IPS-18a (cell line): ENCODE results near the gene SERGEF.
"Not testable (repeated sequence)": the region's sequence is repeated elsewhere in the genome, so short reads cannot be mapped to it uniquely, and the experiment has no call there.

Experiments used
- H3K27ac ChIP-seq: one replicate; pipeline ENCODE4 v1.5.1; 2013; ENCODE audit warnings: low read length
- H3K27me3 ChIP-seq: one replicate; pipeline ENCODE4 v1.6.1; 2013; ENCODE audit warnings: mild to moderate bottlenecking, low read length; ENCODE audit not compliant: control insufficient read depth, insufficient read depth
- H3K36me3 ChIP-seq: one replicate; pipeline ENCODE4 v1.6.1; 2013; ENCODE audit warnings: low read depth, low read length; ENCODE audit not compliant: control insufficient read depth
- H3K4me1 ChIP-seq: one replicate; pipeline ENCODE4 v1.6.1; 2013; ENCODE audit warnings: low read depth, low read length; ENCODE audit not compliant: control insufficient read depth
- H3K4me3 ChIP-seq: one replicate; pipeline ENCODE4 v1.5.1; 2013; ENCODE audit warnings: low read length
- H3K9ac ChIP-seq: one replicate; pipeline ENCODE4 v1.6.1; 2013; ENCODE audit warnings: mild to moderate bottlenecking, low read length, moderate library complexity
- H3K9me3 ChIP-seq: one replicate; pipeline ENCODE4 v1.6.1; 2013; ENCODE audit warnings: low read depth, low read length; ENCODE audit not compliant: control insufficient read depth

Gene SERGEF

GRCh38 chr11:17868398-17868797, 144.4 kb downstream of the SERGEF start:
- not testable (repeated sequence) for H3K9ac ChIP-seq, H3K27me3 ChIP-seq, H3K36me3 ChIP-seq, H3K4me1 ChIP-seq, H3K4me3 ChIP-seq, H3K27ac ChIP-seq, H3K9me3 ChIP-seq

- Histone ChIP-seq H3K9me3 (no peaks in the 10 kb centered on the region), H3K36me3 (no peaks in the 10 kb centered on the region), H3K27ac (no peak overlapping the region), H3K27me3 (no peaks in the 10 kb centered on the region), H3K9ac (no peak overlapping the region), H3K4me3 (no peak overlapping the region), H3K4me1 (peaks cover 14% of the 10 kb centered on the region)
Measured at GRCh38 chr11:17867341-17867740, 145.5 kb downstream of the SERGEF start.

GRCh38 chr11:17865765-17866428, 146.9 kb downstream of the SERGEF start:
- Histone ChIP-seq H3K4me1 (peaks cover 16% of the 10 kb centered on the region), H3K36me3 (no peaks in the 10 kb centered on the region), H3K9me3 (no peaks in the 10 kb centered on the region), H3K9ac (no peak overlapping the region), H3K27me3 (no peaks in the 10 kb centered on the region), H3K4me3 (no peak overlapping the region), H3K27ac (no peak overlapping the region)

GRCh38 chr11:17864478-17864941, 148.3 kb downstream of the SERGEF start:
- Histone ChIP-seq H3K4me3 (no peak overlapping the region), H3K27me3 (no peaks in the 10 kb centered on the region), H3K4me1 (peaks cover 16% of the 10 kb centered on the region), H3K9me3 (no peaks in the 10 kb centered on the region), H3K9ac (no peak overlapping the region), H3K27ac (no peak overlapping the region), H3K36me3 (no peaks in the 10 kb centered on the region)

GRCh38 chr11:17861036-17861755, 151.7 kb downstream of the SERGEF start:
- no peak overlapping the region for H3K9ac ChIP-seq
- H3K4me1 ChIP-seq: peaks cover 16% of the 10 kb centered on the region
- H3K27me3 ChIP-seq: no peaks in the 10 kb centered on the region
- no peak overlapping the region for H3K27ac ChIP-seq
- no peaks in the 10 kb centered on the region for H3K36me3 ChIP-seq
- no peak overlapping the region for H3K4me3 ChIP-seq
- no peaks in the 10 kb centered on the region for H3K9me3 ChIP-seq

GRCh38 chr11:17859552-17859951, 153.3 kb downstream of the SERGEF start:
- Histone ChIP-seq H3K4me1 (peaks cover 16% of the 10 kb centered on the region), H3K27me3 (no peaks in the 10 kb centered on the region), H3K27ac (no peak overlapping the region), H3K4me3 (no peak overlapping the region), H3K36me3 (no peaks in the 10 kb centered on the region), H3K9me3 (no peaks in the 10 kb centered on the region), H3K9ac (no peak overlapping the region)

- no peaks in the 10 kb centered on the region for H3K27me3 ChIP-seq
- H3K9ac ChIP-seq: no peak overlapping the region
- no peaks in the 10 kb centered on the region for H3K9me3 ChIP-seq
- H3K27ac ChIP-seq: no peak overlapping the region
- no peak overlapping the region for H3K4me3 ChIP-seq
- no peaks in the 10 kb centered on the region for H3K36me3 ChIP-seq
- no peaks in the 10 kb centered on the region for H3K4me1 ChIP-seq
Measured at GRCh38 chr11:17855531-17856290, 157.1 kb downstream of the SERGEF start.

GRCh38 chr11:17853280-17853679, 159.6 kb downstream of the SERGEF start:
- no peaks in the 10 kb centered on the region for H3K4me1 ChIP-seq
- no peak overlapping the region for H3K4me3 ChIP-seq
- H3K9ac ChIP-seq: no peak overlapping the region
- no peak overlapping the region for H3K27ac ChIP-seq
- H3K9me3 ChIP-seq: no peaks in the 10 kb centered on the region
- no peaks in the 10 kb centered on the region for H3K36me3 ChIP-seq
- no peaks in the 10 kb centered on the region for H3K27me3 ChIP-seq

- no peaks in the 10 kb centered on the region for H3K36me3 ChIP-seq
- H3K9me3 ChIP-seq: no peaks in the 10 kb centered on the region
- no peak overlapping the region for H3K27ac ChIP-seq
- no peak overlapping the region for H3K4me3 ChIP-seq
- peaks cover under 1% of the 10 kb centered on the region for H3K4me1 ChIP-seq
- H3K27me3 ChIP-seq: no peaks in the 10 kb centered on the region
- no peak overlapping the region for H3K9ac ChIP-seq
Measured at GRCh38 chr11:17852246-17852645, 160.6 kb downstream of the SERGEF start.

- H3K4me3 ChIP-seq: no peak overlapping the region
- peaks cover 4% of the 10 kb centered on the region for H3K4me1 ChIP-seq
- H3K36me3 ChIP-seq: no peaks in the 10 kb centered on the region
- H3K9me3 ChIP-seq: no peaks in the 10 kb centered on the region
- H3K9ac ChIP-seq: no peak overlapping the region
- no peak overlapping the region for H3K27ac ChIP-seq
- no peaks in the 10 kb centered on the region for H3K27me3 ChIP-seq
Measured at GRCh38 chr11:17851697-17852096, 161.2 kb downstream of the SERGEF start.

GRCh38 chr11:17850336-17850735, 162.5 kb downstream of the SERGEF start:
- no peaks in the 10 kb centered on the region for H3K36me3 ChIP-seq
- H3K9ac ChIP-seq: no peak overlapping the region
- no peaks in the 10 kb centered on the region for H3K9me3 ChIP-seq
- no peak overlapping the region for H3K27ac ChIP-seq
- no peaks in the 10 kb centered on the region for H3K27me3 ChIP-seq
- no peak overlapping the region for H3K4me3 ChIP-seq
- H3K4me1 ChIP-seq: peaks cover 4% of the 10 kb centered on the region
